Liver (tissue), 3 donors: ENCODE results near the gene GRK5.

Source experiments
- ATF3 ChIP-seq: IDR thresholded peaks from 2 replicates; pipeline ENCODE4 v1.6.1; 2016; ENCODE audit warnings: antibody characterized with exemption
- CTCF ChIP-seq: fragments of 150-350 bp; IDR thresholded peaks from 2 replicates; pipeline ENCODE4 v1.5.1; 2017; ENCODE audit warnings: improper control_type of control experiment, low read depth, low read length; ENCODE audit not compliant: missing input control
- FOXA1 ChIP-seq: IDR thresholded peaks from 2 replicates; pipeline ENCODE4 v1.6.1; 2016; ENCODE audit warnings: antibody characterized with exemption
- GABPA ChIP-seq, 2 donors: IDR thresholded peaks in 1 of 2; conservative IDR thresholded peaks in 1 of 2; 2 replicates each; pipeline ENCODE4 v1.6.1; 2016; ENCODE audit warnings: antibody characterized with exemption in 2 of 2, mild to moderate bottlenecking in 1 of 2, moderate library complexity in 1 of 2
- MAX ChIP-seq: IDR thresholded peaks from 2 replicates; pipeline ENCODE4 v1.6.1; 2016; ENCODE audit warnings: antibody characterized with exemption
- NR2F2 ChIP-seq: IDR thresholded peaks from 2 replicates; pipeline ENCODE4 v1.6.1; 2016; ENCODE audit warnings: antibody characterized with exemption
- RAD21 ChIP-seq, 2 donors: IDR thresholded peaks; 2 replicates each; pipeline ENCODE4 v1.6.1; 2016; ENCODE audit warnings: antibody characterized with exemption in 2 of 2, mild to moderate bottlenecking in 2 of 2
- REST ChIP-seq: IDR thresholded peaks from 2 replicates; pipeline ENCODE4 v1.6.1; 2016; ENCODE audit warnings: antibody characterized with exemption, mild to moderate bottlenecking
- TAF1 ChIP-seq: conservative IDR thresholded peaks from 2 replicates; pipeline ENCODE4 v1.6.1; 2016; ENCODE audit warnings: antibody characterized with exemption, mild to moderate bottlenecking
- ZBTB33 ChIP-seq: IDR thresholded peaks from 2 replicates; pipeline ENCODE4 v1.6.1; 2016; ENCODE audit warnings: antibody characterized with exemption
- donor health status: healthy.
- donor health status: healthy.

- TF ChIP-seq RAD21 (IDR thresholded peaks at IDR 0.05), result no peak
- TF ChIP-seq CTCF, result no peak
- TF ChIP-seq ATF3, result no peak
- no peak for TF ChIP-seq NR2F2
- no peak for TF ChIP-seq FOXA1
- TF ChIP-seq ZBTB33, result no peak
- no peak for TF ChIP-seq REST
- no peak for TF ChIP-seq MAX
- no peak for TF ChIP-seq TAF1
- TF ChIP-seq GABPA (IDR thresholded peaks at IDR 0.05 in 1 of 2, conservative IDR thresholded peaks at IDR 0.05 in 1 of 2), result no peak
Observed at GRCh38 chr10:119191881-119192280, 15.5 kb upstream of the GRK5 start.
